HEK293 (cell line): Measurements from ENCODE around the gene CRIM1.

Experiments
- CTCF ChIA-PET: fragments of 350-600 bp; formaldehyde crosslinking; extraction: SDS; loops from one replicate; lab custom pipeline; 2021; ENCODE audit warnings: antibody characterized with exemption; lab: Yijun Ruan, JAX
- POLR2A ChIA-PET: fragments of 300-600 bp; formaldehyde crosslinking; extraction: SDS; loops from one replicate; lab custom pipeline; 2020; ENCODE audit warnings: antibody characterized with exemption, inconsistent platforms; lab: Yijun Ruan, JAX
- H3K27ac ChIP-seq: fragments of 200-500 bp; sonication (Bioruptor generic); 2 replicates; pipeline ENCODE4 v1.5.1; 2014; ENCODE audit warnings: low read depth, low read length, control low read depth, inconsistent platforms; ENCODE audit errors: extremely low read depth
- H3K36me3 ChIP-seq, 2 experiments: fragments of 200-500 bp in 1 of 2; sonication (Bioruptor generic) in 1 of 2; 1 replicate in 1 of 2; 2 replicates in 1 of 2; pipeline ENCODE4 v1.5.1; 2014 to 2017; ENCODE audit warnings: inconsistent platforms in 2 of 2, low read length in 2 of 2; ENCODE audit not compliant: control insufficient read depth in 2 of 2, insufficient read depth in 1 of 2
- H3K4me1 ChIP-seq: fragments of 200-500 bp; sonication (Bioruptor generic); 2 replicates; pipeline ENCODE4 v1.5.1; 2014; ENCODE audit warnings: mild to moderate bottlenecking, low read length, inconsistent platforms; ENCODE audit not compliant: control insufficient read depth, insufficient read depth
- H3K4me3 ChIP-seq: 2 replicates; pipeline ENCODE4 v1.5.1; 2011; ENCODE audit warnings: low read depth, mild to moderate bottlenecking, control low read depth, low read length, moderate library complexity
- H3K9me3 ChIP-seq: fragments of 200-500 bp; sonication (Bioruptor generic); 2 replicates; pipeline ENCODE4 v1.5.1; 2014; ENCODE audit warnings: low read depth, low read length, inconsistent platforms; ENCODE audit not compliant: control insufficient read depth, insufficient read depth
- HOXA7 ChIP-seq: sonication (generic); formaldehyde crosslinking; IDR thresholded peaks from 2 replicates; pipeline ENCODE4 v1.8.1; 2022; ENCODE audit warnings: missing genetic modification reagents, borderline replicate concordance
- TRIM28 ChIP-seq: IDR thresholded peaks from 2 replicates; pipeline ENCODE4 v1.6.1; 2011; ENCODE audit warnings: low read length, control low read depth, borderline replicate concordance
- ZIC2 ChIP-seq: fragments of 450-650 bp; formaldehyde crosslinking; IDR thresholded peaks from 2 replicates; pipeline ENCODE4 v1.5.1; 2016; ENCODE audit warnings: missing biosample characterization, missing genetic modification characterization
- ZNF132 ChIP-seq: fragments of 450-650 bp; formaldehyde crosslinking; IDR thresholded peaks from 2 replicates; pipeline ENCODE4 v1.5.1; 2017; ENCODE audit warnings: missing biosample characterization, missing genetic modification characterization, borderline replicate concordance
- ZNF266 ChIP-seq: fragments of 450-650 bp; formaldehyde crosslinking; IDR thresholded peaks from 2 replicates; pipeline ENCODE4 v1.5.1; 2016; ENCODE audit warnings: missing biosample characterization, missing genetic modification characterization, low read depth
- ZNF311 ChIP-seq: fragments of 450-650 bp; formaldehyde crosslinking; IDR thresholded peaks from 2 replicates; pipeline ENCODE4 v1.5.1; 2017; ENCODE audit warnings: missing biosample characterization, missing genetic modification characterization, borderline replicate concordance
- ZNF529 ChIP-seq: fragments of 450-650 bp; formaldehyde crosslinking; IDR thresholded peaks from 2 replicates; pipeline ENCODE4 v1.5.1; 2017; ENCODE audit warnings: missing genetic modification characterization, missing biosample characterization; ENCODE audit not compliant: insufficient replicate concordance
- ZNF544 ChIP-seq: fragments of 450-650 bp; formaldehyde crosslinking; IDR thresholded peaks from 2 replicates; pipeline ENCODE4 v1.5.0; 2017; ENCODE audit warnings: missing biosample characterization, missing genetic modification characterization
- ZNF549 ChIP-seq: fragments of 450-650 bp; IDR thresholded peaks from 2 replicates; pipeline ENCODE4 v1.5.1; 2018; ENCODE audit warnings: missing biosample characterization, missing genetic modification characterization, mild to moderate bottlenecking, inconsistent platforms, moderate library complexity
- ZNF560 ChIP-seq: fragments of 450-650 bp; formaldehyde crosslinking; IDR thresholded peaks from 2 replicates; pipeline ENCODE4 v1.5.1; 2017; ENCODE audit warnings: missing biosample characterization, missing genetic modification characterization, borderline replicate concordance
- ZNF596 ChIP-seq: fragments of 450-650 bp; IDR thresholded peaks from 2 replicates; pipeline ENCODE4 v1.5.0; 2018; ENCODE audit warnings: missing biosample characterization, mild to moderate bottlenecking, missing genetic modification characterization, moderate library complexity
- ZNF600 ChIP-seq: fragments of 450-650 bp; formaldehyde crosslinking; IDR thresholded peaks from 2 replicates; pipeline ENCODE4 v1.5.1; 2016; ENCODE audit warnings: missing biosample characterization, missing genetic modification characterization
- ZNF621 ChIP-seq: fragments of 450-650 bp; formaldehyde crosslinking; IDR thresholded peaks from 2 replicates; pipeline ENCODE4 v1.5.1; 2017; ENCODE audit warnings: missing biosample characterization, missing genetic modification characterization
- ZNF843 ChIP-seq: fragments of 450-650 bp; formaldehyde crosslinking; IDR thresholded peaks from 2 replicates; pipeline ENCODE4 v1.5.1; 2016; ENCODE audit warnings: missing biosample characterization, missing genetic modification characterization
- ZSCAN23 ChIP-seq: fragments of 450-650 bp; formaldehyde crosslinking; IDR thresholded peaks from 2 replicates; pipeline ENCODE4 v1.5.1; 2016; ENCODE audit warnings: missing biosample characterization, missing genetic modification characterization
- ZXDB ChIP-seq: fragments of 450-650 bp; formaldehyde crosslinking; IDR thresholded peaks from 2 replicates; pipeline ENCODE4 v1.5.1; 2016; ENCODE audit warnings: missing biosample characterization, missing genetic modification characterization
- TF ChIP-seq, protein P1 (sequence below): fragments of 450-650 bp; formaldehyde crosslinking; IDR thresholded peaks from 2 replicates; pipeline ENCODE4 v1.5.1; 2016; ENCODE audit warnings: missing biosample characterization, missing genetic modification characterization
- TF ChIP-seq, protein P2 (sequence below): fragments of 450-650 bp; formaldehyde crosslinking; conservative IDR thresholded peaks from 2 replicates; pipeline ENCODE4 v1.5.1; 2016; ENCODE audit warnings: low read depth, missing biosample characterization, missing genetic modification characterization
- TF ChIP-seq, protein P3 (sequence below): sonication (generic); formaldehyde crosslinking; IDR thresholded peaks from 2 replicates; pipeline ENCODE4 v1.8.1; 2022; ENCODE audit warnings: mild to moderate bottlenecking, moderate library complexity, missing genetic modification reagents
- TF ChIP-seq, protein P4 (sequence below): fragments of 450-650 bp; formaldehyde crosslinking; IDR thresholded peaks from 2 replicates; pipeline ENCODE4 v1.5.1; 2016; ENCODE audit warnings: missing biosample characterization, missing genetic modification characterization
- TF ChIP-seq, protein P5 (sequence below): fragments of 450-650 bp; formaldehyde crosslinking; IDR thresholded peaks from 2 replicates; pipeline ENCODE4 v1.5.1; 2016; ENCODE audit warnings: missing biosample characterization, missing genetic modification characterization
- TF ChIP-seq, protein P6 (sequence below): fragments of 450-650 bp; formaldehyde crosslinking; IDR thresholded peaks from 2 replicates; pipeline ENCODE4 v1.5.1; 2016; ENCODE audit warnings: missing biosample characterization, missing genetic modification characterization, borderline replicate concordance
- TF ChIP-seq, protein P7 (sequence below): fragments of 450-650 bp; formaldehyde crosslinking; IDR thresholded peaks from 2 replicates; pipeline ENCODE4 v1.5.1; 2017; ENCODE audit warnings: missing biosample characterization, missing genetic modification characterization
- TF ChIP-seq, protein P8 (sequence below): fragments of 450-650 bp; IDR thresholded peaks from 2 replicates; pipeline ENCODE4 v1.5.1; 2018; ENCODE audit warnings: missing biosample characterization, mild to moderate bottlenecking, missing genetic modification characterization

The CRIM1 gene

DNA sequence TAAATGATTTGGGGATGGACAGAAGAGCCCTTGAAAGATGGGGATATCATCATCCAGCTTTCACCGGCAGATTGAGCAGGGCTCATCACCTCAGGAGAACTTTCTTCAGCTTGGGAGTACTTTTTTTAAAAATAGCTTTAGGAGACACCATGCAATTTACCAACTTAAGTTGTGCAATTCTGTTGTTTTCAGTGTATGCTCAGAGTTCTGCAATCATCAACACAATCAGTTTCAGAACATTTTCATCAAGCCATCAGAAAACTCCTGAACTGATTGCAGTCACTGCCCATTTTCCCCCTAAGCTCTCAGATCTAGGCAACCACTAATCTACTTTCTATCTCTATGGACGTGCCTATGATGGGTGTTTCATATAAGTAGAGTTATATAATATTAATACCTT, 117.7 kb downstream of the CRIM1 start (continued):
- TF ChIP-seq ZNF529 (tag by site-specific recombination), result no peak
- TF ChIP-seq, protein P1, sequence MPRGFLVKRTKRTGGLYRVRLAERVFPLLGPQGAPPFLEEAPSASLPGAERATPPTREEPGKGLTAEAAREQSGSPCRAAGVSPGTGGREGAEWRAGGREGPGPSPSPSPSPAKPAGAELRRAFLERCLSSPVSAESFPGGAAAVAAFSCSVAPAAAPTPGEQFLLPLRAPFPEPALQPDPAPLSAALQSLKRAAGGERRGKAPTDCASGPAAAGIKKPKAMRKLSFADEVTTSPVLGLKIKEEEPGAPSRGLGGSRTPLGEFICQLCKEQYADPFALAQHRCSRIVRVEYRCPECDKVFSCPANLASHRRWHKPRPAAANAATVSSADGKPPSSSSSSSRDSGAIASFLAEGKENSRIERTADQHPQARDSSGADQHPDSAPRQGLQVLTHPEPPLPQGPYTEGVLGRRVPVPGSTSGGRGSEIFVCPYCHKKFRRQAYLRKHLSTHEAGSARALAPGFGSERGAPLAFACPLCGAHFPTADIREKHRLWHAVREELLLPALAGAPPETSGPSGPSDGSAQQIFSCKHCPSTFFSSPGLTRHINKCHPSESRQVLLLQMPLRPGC (tag by site-specific recombination), result no peak
- no peak for TF ChIP-seq ZNF132 (tag by site-specific recombination)
- no peak for TF ChIP-seq ZNF266
- no peak for TF ChIP-seq ZNF311 (tag by site-specific recombination)
- no peak for TF ChIP-seq ZSCAN23 (tag by site-specific recombination)
- TF ChIP-seq, protein P2, sequence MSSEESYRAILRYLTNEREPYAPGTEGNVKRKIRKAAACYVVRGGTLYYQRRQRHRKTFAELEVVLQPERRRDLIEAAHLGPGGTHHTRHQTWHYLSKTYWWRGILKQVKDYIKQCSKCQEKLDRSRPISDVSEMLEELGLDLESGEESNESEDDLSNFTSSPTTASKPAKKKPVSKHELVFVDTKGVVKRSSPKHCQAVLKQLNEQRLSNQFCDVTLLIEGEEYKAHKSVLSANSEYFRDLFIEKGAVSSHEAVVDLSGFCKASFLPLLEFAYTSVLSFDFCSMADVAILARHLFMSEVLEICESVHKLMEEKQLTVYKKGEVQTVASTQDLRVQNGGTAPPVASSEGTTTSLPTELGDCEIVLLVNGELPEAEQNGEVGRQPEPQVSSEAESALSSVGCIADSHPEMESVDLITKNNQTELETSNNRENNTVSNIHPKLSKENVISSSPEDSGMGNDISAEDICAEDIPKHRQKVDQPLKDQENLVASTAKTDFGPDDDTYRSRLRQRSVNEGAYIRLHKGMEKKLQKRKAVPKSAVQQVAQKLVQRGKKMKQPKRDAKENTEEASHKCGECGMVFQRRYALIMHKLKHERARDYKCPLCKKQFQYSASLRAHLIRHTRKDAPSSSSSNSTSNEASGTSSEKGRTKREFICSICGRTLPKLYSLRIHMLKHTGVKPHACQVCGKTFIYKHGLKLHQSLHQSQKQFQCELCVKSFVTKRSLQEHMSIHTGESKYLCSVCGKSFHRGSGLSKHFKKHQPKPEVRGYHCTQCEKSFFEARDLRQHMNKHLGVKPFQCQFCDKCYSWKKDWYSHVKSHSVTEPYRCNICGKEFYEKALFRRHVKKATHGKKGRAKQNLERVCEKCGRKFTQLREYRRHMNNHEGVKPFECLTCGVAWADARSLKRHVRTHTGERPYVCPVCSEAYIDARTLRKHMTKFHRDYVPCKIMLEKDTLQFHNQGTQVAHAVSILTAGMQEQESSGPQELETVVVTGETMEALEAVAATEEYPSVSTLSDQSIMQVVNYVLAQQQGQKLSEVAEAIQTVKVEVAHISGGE (tag by site-specific recombination), result no peak
- TF ChIP-seq, protein P3, sequence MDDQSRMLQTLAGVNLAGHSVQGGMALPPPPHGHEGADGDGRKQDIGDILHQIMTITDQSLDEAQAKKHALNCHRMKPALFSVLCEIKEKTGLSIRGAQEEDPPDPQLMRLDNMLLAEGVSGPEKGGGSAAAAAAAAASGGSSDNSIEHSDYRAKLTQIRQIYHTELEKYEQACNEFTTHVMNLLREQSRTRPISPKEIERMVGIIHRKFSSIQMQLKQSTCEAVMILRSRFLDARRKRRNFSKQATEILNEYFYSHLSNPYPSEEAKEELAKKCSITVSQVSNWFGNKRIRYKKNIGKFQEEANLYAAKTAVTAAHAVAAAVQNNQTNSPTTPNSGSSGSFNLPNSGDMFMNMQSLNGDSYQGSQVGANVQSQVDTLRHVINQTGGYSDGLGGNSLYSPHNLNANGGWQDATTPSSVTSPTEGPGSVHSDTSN (CRISPR knock-in tag), result no peak
- no peak for TF ChIP-seq ZNF544 (tag by site-specific recombination)
- no peak for TF ChIP-seq ZNF621
- TF ChIP-seq, protein P4, sequence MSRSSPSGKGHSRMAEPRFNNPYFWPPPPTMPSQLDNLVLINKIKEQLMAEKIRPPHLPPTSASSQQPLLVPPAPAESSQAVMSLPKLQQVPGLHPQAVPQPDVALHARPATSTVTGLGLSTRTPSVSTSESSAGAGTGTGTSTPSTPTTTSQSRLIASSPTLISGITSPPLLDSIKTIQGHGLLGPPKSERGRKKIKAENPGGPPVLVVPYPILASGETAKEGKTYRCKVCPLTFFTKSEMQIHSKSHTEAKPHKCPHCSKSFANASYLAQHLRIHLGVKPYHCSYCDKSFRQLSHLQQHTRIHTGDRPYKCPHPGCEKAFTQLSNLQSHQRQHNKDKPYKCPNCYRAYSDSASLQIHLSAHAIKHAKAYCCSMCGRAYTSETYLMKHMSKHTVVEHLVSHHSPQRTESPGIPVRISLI (tag by site-specific recombination), result no peak

DNA sequence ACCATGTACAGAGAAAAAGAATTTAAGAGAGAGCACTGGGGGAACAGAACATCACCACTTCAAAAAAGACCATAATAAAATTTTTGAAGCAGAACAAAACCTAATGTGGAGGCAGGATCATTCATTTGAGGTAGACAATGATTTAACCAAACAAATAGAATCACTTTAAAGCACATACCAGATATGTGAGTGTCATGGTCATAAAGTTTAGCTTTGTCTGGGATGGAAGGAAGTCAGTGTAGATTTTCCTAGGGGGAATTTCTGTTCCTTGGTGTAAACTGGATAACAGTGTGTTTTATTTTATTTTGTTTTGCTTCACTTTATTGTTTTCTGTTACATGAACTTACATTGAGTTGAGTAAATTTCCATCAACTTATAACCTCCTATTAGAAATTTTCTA, 120.8 kb downstream of the CRIM1 start:
- peaks cover 0 to 61% of the 10 kb centered on the region in 2 experiments; a peak in 2 of 3 replicates for H3K36me3 ChIP-seq
- CTCF ChIA-PET, result no interaction called here

More for the DNA sequence above, 120.8 kb downstream of the CRIM1 start:
- TF ChIP-seq ZNF549 (tag by site-specific recombination) (no peak), ZNF560 (tag by site-specific recombination) (no peak), HOXA7 (CRISPR knock-in tag) (no peak), ZNF600 (tag by site-specific recombination) (no peak), ZIC2 (tag by site-specific recombination) (no peak), TRIM28 (no peak), ZNF843 (tag by site-specific recombination) (no peak), ZNF596 (no peak), ZXDB (no peak)
- TF ChIP-seq, protein P5, sequence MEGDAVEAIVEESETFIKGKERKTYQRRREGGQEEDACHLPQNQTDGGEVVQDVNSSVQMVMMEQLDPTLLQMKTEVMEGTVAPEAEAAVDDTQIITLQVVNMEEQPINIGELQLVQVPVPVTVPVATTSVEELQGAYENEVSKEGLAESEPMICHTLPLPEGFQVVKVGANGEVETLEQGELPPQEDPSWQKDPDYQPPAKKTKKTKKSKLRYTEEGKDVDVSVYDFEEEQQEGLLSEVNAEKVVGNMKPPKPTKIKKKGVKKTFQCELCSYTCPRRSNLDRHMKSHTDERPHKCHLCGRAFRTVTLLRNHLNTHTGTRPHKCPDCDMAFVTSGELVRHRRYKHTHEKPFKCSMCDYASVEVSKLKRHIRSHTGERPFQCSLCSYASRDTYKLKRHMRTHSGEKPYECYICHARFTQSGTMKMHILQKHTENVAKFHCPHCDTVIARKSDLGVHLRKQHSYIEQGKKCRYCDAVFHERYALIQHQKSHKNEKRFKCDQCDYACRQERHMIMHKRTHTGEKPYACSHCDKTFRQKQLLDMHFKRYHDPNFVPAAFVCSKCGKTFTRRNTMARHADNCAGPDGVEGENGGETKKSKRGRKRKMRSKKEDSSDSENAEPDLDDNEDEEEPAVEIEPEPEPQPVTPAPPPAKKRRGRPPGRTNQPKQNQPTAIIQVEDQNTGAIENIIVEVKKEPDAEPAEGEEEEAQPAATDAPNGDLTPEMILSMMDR (tag by site-specific recombination), result no peak
- TF ChIP-seq, protein P6, sequence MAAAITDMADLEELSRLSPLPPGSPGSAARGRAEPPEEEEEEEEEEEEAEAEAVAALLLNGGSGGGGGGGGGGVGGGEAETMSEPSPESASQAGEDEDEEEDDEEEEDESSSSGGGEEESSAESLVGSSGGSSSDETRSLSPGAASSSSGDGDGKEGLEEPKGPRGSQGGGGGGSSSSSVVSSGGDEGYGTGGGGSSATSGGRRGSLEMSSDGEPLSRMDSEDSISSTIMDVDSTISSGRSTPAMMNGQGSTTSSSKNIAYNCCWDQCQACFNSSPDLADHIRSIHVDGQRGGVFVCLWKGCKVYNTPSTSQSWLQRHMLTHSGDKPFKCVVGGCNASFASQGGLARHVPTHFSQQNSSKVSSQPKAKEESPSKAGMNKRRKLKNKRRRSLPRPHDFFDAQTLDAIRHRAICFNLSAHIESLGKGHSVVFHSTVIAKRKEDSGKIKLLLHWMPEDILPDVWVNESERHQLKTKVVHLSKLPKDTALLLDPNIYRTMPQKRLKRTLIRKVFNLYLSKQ (tag by site-specific recombination), result no peak
- TF ChIP-seq, protein P7, sequence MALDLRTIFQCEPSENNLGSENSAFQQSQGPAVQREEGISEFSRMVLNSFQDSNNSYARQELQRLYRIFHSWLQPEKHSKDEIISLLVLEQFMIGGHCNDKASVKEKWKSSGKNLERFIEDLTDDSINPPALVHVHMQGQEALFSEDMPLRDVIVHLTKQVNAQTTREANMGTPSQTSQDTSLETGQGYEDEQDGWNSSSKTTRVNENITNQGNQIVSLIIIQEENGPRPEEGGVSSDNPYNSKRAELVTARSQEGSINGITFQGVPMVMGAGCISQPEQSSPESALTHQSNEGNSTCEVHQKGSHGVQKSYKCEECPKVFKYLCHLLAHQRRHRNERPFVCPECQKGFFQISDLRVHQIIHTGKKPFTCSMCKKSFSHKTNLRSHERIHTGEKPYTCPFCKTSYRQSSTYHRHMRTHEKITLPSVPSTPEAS (tag by site-specific recombination), result no peak
- TF ChIP-seq, protein P8, sequence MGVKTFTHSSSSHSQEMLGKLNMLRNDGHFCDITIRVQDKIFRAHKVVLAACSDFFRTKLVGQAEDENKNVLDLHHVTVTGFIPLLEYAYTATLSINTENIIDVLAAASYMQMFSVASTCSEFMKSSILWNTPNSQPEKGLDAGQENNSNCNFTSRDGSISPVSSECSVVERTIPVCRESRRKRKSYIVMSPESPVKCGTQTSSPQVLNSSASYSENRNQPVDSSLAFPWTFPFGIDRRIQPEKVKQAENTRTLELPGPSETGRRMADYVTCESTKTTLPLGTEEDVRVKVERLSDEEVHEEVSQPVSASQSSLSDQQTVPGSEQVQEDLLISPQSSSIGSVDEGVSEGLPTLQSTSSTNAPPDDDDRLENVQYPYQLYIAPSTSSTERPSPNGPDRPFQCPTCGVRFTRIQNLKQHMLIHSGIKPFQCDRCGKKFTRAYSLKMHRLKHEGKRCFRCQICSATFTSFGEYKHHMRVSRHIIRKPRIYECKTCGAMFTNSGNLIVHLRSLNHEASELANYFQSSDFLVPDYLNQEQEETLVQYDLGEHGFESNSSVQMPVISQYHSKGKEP (tag by site-specific recombination), result no peak
- no peaks in the 10 kb centered on the region for H3K9me3 ChIP-seq
- H3K4me3 ChIP-seq, result no peak overlapping the region
- no peak overlapping the region for H3K27ac ChIP-seq
- POLR2A ChIA-PET, result no interaction called here
- H3K4me1 ChIP-seq, result no peaks in the 10 kb centered on the region
